Mucosa of gallbladder (tissue), 1 donor: ENCODE data around the gene CYP2S1. TPM values are rescaled to one million over a fixed set of nuclear protein-coding genes. Genes with fewer than 3 reads are reported as not detected.
"Not testable (repeated sequence)": the region's sequence is repeated elsewhere in the genome, so short reads cannot be mapped to it uniquely, and the experiment has no call there.

Experiments used
- DNase-seq: peaks from one replicate; pipeline ENCODE4 v3.0.0-alpha.2; 2020; ENCODE audit warnings: low spot score
- total RNA-seq: library from RNA; stranded (reverse); gene quantifications from one replicate; pipeline ENCODE4 v1.2.1, GENCODE V29; 2021
- donor health status: DM: no; HTN: no; CAD: no.

CYP2S1 gene, protein sequence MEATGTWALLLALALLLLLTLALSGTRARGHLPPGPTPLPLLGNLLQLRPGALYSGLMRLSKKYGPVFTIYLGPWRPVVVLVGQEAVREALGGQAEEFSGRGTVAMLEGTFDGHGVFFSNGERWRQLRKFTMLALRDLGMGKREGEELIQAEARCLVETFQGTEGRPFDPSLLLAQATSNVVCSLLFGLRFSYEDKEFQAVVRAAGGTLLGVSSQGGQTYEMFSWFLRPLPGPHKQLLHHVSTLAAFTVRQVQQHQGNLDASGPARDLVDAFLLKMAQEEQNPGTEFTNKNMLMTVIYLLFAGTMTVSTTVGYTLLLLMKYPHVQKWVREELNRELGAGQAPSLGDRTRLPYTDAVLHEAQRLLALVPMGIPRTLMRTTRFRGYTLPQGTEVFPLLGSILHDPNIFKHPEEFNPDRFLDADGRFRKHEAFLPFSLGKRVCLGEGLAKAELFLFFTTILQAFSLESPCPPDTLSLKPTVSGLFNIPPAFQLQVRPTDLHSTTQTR
- total RNA-seq = 90.1 TPM

DNA sequence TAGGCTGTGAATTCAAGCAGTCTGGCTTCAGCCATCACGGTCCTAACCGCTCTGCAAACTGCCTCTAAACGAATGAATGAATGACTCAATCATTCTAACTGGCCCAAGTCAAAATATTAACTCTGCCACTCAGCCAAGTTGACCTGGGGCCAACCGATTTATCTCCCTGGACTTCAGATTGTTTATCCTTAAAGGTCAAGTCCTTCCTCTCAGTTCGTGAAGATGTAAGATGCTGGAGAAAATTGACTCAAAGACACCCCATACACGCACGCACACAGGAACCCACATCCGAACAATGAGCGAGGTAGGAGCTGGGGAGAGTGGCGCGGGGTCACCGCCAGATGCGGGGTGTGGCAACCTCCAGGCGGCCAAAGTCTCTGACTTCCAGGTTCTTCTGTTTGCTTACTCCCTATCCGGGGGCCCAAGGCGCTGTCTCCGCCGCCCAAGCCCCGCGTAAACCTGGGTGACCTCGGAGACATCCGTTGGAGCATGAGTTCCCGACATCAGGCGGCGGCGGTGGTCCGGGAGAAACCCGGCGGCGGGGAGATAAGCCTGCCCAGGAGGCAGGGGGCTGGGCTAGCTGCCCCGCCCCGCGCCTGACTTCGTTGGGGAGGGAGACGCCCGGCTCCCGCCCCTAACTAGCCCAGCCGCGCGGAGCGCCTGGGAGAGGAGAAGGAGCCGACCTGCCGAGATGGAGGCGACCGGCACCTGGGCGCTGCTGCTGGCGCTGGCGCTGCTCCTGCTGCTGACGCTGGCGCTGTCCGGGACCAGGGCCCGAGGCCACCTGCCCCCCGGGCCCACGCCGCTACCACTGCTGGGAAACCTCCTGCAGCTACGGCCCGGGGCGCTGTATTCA, at the start of gene CYP2S1:
Gene CYP2S1, plus strand, starts transcription at position 646 of the 856 bp plus-strand sequence. Its CDS starts 46 bp downstream, at position 692.
- peak; percentile 51 for DNase-seq

DNA sequence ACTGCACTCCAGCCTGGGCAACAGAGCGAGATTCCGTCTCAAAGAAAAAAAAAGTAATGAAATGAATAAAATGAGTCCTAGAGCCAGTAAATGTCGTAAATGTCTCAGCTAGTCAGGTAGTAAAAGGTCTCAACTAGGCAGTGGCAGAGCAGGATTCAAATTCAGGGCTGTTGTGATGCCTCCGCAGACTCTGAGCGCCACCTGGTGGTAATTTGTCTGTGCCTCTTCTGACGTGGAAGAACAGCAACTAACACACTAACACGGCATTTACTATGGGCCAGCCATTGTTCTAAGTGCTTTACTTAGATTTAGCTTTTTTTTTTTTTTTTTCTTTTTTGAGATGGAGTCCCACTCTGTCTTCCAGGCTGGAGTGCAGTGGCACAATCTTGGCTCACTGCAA, 48.6 kb upstream of the CYP2S1 start:
- peak; percentile 89 for DNase-seq

DNA sequence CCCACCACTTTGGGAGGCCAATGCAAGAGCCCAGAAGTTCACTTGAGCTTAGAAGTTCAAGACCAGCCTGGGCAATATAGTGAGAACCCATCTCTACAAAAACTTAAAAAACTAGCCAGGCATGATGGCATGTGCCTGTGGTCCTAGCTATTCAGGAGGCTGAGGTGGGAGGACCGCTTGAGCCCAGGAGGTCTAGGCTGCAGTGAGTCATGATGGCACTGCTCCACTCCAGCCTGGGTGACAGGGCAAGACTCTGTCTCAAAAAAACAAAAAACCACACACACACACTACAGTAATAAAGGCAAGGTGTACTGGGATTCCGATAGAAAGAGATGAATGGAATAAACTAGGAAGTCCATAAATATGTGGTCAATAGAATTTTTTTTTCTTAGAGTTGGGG, 43.2 kb upstream of the CYP2S1 start:
- no peak for DNase-seq

DNA sequence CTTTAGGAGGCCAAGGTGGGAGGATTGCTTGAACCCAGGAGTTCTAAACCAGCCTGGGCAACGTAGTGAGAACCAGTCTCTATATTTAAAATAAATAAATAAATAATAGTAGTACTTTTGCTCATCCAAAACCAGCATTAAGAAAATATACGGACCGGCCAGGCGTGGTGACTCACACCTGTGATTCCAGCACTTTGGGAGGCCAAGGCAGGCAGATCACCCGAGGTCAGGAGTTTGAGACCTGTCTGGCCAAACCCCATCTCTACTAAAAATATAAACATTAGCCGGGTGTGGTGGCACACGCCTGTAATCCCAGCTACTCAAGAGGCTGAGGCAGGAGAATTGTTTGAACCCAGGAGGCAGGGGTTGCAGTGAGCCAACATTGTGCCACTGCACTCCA, 42.0 kb upstream of the CYP2S1 start:
- not testable (repeated sequence) for DNase-seq

DNA sequence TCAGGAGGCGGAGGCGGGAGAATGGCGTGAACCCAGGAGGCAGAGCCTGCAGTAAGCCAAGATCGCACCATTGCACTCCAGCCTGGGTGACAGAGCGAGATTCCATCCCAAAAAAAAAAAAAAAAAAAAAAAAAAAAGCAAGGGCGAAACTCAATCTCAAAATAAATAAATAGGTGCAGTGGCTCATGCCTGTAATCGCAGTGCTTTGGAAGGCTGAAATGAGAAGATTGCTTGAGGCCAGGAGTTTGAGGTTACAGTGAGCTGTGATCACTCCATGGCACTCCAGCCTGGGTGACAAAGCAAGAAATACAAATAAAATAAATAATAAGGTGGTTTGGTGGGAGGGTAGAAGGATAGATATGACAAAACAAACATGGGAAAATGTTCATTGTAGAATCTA, 39.0 kb upstream of the CYP2S1 start:
- DNase-seq = no peak

DNA sequence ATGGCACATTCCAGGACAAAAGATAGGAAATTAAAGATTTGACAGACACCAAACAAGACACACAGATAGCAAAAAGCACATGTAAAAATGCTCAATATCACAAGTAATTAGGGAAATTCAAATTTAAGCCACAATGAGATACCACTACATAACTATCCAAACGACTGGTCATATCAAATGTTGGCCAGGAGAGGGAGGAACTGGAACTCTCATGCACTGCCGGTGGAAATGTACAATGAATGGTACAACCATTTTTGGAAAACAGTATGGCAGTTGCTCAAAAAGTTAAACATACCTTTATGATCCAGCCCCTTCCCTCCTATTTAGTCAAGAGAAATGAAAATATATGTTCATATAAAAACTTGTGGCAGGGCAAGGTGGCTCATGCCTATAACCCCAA, 36.8 kb upstream of the CYP2S1 start:
- DNase-seq = no peak

DNA sequence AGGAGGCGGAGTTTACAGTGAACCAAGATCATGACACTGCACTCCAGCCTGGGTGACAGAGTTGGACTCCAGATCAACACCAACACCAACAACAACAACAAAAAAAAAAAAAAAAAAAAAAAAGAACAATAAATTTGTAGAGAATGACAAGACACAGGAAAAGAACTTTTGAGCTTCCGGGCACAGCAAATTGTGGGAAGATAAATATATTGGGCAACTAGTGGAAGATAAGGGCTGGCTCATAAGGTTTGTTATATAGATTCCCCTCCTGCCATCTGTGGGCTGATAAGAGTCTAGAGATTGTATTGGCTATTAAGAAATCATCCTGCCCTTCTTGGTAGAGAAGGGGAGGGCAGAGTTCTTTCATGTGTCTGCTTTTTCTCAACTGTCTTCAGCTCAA, 33.1 kb upstream of the CYP2S1 start:
- no peak for DNase-seq

DNA sequence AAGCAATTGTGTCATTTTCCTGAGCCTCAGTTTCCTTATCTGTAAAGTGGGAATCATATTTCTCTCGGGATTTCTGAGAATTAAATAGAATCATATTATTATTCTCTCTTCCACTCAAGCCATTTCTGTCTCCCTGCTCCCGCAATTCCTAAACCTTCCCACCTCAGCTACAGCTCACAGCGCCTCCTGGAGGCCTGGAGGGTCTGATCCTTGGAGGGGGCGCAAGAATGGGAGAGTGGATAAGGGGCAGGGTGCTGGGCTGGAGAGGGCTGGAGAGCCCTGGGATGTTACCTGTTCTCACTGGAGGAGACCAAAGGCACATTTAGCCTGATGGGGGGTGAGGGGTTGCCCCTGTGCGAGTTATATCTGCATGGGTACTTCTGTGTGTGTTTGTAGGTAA, 31.1 kb upstream of the CYP2S1 start:
- DNase-seq = no peak

DNA sequence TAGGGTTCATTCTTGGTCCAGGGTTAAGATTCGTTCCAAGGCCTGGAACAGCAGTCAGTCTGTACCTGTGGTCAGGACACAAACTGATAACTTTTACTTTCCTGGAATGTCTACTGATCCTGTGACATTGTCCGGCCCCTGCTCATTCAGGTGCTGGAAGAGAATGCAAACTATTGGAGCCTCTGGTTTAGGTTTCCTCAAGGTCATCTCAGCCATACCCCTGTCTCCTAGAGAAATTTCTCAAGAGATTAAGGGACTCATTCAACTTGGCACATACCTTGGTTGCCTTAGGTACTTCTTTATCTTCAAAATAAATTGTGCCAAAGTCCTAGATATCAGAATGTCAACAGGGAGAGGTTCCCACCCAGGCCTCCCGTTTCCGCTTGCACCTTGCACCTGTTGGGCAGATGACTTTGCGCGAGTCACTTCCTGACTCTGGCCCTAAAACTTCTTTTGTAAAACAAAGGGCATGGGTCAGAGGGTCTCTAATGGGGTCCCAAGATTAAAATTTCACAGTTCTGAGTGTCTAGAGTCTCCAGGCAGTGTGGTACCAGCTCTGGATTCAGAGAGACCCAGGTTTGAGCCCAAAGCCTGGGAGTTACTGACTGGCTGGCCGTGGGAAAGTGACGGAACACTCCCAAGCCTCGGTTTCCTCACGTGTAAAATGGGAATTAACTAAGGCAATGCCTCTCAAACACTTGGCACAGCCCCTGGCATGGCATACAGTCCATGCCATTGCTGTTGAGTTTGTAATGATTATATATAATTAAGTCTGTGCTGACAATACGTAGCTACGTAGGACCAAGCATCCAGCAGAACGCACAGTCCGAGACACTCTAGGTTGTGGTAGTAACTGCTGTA, 25.8 kb upstream of the CYP2S1 start:
- peak; percentile 72 for DNase-seq

DNA sequence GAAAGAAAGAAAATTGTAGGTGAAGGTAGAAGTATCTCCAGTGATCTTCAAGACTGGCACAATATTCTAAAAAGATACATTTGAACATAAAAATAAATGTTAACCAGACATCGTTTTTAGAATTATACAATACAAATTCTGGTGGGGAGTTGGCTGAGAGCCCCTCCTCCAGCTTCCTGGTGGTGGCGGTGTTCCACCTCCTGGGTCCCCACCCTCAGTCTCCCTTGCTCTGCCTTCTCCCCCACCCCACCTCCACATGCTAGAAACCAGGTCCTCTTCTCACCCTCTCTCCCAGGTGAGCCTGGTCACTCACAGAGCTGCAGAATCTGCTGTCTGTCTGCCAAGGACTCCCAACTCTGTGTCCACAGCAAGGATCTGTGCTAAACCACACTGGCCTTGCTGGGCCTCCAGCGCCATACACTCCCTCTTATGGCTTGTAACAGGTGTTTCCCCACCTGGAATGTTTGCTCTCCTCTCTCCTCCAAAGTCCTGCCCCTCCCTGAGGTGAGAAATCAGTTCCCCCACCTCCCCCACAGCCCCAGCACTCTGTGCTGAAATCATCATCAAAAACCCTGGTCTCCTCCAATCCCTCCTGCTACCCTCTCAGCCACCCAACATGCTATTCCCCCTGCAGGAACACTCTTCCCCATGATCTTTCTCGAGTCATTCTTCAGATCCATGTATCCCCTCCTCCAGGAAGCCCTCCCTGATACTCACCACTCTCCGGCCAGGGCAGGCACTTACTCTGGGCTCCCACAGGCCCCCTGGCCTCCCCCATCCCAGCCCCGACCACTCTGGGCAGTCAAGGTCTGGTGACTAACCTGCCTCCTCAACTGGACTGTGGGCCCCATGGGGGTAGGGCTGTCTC, 20.5 kb upstream of the CYP2S1 start:
- no peak for DNase-seq

DNA sequence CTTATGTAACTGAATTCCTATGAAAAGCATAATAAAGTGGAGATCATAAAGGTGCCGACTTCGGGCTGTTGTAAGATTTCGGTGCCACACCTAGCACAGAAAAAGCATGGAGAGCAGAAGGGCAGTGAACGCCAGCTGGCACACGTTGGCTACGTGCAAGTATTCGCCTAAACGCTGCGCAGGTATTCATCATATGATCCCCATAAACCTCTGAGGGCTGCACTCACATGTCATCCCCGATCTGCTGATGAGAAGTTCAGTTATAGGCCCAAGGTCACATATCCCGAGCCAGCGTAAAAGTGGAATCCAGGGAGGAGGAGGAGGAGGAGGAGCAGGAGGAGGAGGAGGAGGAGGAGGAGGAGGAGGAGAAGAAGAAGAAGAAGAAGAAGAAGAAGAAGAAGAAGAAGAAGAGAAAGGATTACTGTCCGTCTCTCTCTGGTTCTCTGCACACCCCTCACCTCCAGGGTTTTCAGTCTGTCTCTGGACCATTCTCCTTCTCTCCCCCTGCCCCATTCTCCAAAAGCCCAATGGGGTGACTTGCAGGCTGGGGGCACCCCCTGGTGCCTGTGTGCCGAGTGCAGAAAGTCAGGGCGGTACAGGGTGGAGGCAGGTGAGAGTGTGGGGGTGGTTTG, 18.6 kb upstream of the CYP2S1 start:
- no peak for DNase-seq

DNA sequence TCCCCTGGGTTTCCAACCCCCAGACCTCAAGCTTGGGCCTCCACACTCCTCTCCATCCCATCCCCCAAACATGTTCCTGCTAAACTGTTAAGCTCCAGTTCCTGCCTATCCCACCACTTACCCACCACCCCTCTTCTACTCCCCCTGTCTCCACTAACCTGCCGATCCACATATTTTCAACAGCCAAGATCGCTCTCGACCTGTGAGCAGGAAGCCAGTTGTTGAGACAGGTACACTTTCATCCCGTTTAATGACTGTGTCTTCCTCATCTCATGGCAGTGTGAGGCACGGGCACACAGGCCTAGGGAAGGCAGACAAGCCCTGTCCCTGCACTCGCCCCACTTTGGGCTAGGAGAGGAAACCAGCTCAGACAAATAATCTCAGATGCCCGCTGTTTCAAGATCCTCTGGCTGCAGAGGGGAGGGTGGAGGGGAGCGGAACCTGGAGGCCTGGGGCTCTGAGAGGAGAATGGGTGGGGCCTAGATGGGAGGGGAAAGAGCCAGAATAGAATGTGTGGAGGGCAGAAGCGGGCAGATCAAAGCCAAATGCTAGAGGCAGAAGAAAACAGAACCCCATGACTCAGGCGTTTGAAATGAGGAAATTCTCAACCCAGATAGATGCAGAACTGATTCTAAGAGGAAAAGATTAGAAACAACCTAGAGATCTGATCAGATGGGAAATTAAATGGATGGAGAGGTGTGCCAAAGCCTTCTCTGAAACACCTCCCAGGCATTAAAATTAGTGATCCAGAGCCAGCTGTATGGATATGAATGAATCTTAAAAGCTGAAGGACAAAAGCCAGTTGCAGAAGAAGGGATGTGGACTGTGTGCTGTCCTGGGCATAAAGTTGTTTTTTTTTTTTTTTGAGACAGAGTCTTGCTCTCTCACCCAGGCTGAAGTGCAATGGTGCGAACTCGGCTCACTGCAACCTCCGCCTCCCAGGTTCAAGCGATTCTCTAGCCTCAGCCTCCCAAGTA, 16.9 kb upstream of the CYP2S1 start:
- DNase-seq = peak; percentile 89

DNA sequence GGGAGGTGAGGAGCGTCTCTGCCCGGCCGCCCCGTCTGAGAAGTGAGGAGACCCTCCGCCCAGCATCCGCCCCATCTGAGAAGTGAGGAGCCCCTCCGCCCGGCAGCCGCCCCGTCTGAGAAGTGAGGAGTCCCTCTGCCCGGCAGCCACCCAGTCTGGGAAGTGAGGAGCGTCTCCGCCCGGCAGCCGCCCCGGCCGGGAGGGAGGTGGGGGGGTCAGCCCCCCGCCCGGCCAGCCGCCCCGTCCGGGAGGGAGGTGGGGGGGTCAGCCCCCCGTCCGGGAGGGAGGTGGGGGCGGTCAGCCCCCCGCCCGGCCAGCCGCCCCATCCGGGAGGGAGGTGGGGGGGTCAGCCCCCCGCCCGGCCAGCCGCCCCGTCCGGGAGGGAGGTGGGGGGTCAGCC, 12.8 kb upstream of the CYP2S1 start:
- DNase-seq = not testable (repeated sequence)

DNA sequence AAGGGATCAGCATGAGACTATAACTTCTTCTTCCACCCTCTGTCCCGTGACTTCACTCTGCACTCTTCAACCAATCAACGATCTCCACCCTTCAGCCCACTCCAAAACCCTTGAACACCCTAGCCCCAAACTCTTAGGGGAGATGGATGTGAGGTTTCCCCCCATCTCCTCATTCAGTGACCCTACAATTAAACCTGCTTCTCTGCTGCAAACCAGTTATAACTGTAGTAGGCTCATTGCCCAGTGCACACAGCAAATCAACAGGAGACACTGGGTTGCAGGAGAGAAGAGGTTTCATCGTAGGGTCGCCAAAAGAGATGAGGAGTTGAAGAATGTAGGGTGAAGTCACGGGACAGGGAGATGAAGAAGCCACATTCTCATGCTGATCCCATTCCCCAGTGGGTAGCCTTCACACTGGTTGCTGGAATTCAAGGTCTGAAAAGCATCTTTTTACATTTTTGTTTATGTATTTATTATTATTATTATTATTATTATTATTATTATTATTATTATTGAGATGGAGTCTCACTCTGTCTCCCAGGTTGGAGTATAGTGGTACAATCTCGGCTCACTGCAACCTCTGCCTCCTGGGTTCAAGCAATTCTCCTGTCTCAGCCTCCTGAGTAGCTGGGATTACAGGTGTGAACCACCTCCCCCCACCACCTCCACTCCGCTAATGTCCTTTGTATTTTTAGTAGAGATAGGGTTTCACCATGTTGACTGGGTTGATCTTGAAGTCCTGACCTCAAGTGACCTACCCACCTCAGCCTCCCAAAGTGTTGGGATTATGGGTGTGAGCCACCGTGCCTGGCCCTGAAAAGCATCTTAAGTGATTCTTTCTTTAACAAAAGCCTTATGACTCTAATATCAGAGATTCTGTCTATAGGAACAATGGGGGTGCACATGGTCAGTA, 5.8 kb upstream of the CYP2S1 start:
- no peak for DNase-seq

DNA sequence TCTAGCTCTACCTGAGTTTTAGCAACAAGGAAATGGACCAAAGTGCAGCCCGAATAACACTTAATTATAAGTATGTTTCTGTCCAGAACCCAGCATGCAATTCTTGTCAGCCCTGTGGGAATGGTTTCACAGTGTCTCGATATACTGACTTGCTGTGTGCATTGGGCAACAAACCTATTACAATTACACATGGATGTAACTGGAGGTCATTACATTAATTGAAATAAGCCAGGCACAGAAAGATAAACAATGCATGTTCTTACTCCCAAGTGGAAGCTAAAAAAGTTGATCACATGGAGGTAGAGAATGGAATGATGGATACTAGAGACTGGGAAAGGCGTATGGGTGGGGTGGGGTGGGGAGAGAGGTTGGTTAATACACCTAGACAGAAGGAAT, 5.1 kb upstream of the CYP2S1 start:
- DNase-seq = no peak

DNA sequence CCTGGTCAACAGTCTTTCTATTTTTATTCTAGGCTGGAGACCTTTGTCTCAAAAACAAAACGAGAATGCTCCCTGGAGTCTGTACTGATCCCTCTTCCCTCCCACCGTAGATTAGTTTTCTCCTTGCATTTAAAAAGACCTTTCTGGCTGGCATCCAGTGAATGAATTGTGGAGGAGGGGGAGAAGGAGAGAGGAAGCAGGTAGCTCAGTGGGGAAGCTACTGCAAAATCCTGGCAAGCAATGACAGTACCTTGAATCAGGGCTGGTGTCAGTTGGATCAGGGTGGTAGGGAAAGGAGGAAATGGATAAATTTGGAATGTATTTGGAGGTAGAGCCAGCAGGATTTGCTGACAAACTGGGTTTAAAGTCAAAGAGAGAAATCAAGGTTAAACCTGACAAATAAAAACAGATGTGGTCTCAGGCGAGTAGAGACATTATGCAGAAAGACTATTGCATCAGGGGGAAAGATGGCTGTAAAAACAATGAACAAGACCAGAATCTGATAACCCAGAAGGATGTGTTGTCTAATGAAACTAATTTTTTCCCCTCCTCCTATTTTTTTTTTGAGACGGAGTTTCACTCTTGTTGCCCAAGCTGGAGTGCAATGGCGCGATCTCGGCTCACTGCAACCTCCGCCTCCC, 3.5 kb upstream of the CYP2S1 start:
- DNase-seq = no peak

DNA sequence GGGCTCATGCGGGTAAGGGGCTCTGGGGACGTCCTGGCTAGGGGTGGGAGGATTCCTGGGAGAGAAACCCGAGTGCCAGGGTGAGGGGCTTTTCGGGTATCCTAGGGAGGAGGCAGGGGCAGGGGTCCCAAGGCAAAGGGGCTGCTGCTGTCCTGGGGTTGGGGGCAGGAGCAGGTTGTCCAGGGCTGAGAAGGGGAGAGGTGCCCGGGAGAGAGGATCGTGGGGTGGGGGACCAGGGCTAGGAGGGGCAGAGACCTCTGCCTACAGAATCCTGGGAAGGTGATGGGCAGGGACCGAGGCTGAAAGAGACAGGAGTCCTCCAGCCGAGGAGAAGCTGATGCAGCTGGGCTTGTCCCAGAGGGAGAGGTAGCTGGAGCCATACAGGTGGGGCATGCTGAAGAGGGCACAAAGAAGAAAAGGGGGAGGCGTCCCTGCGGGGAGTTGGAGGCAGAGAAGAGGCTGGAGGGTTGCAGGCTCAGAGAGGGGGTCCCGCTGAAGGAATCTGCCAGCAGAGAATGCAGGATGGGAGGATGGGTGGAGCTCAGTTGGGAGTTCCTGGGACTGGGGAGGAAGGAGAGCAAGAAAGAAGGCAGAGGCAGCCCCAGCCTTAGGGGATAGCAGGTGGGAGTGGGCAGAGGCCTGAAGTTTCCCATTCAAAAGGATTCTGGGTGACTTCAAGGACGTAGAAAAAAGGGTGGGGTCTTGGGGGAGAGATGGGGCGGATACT, 574 bp downstream of the CYP2S1 start:
- DNase-seq = no peak
